ENCODE results near the gene GOLGA6A.
"Not testable (repeated sequence)": the region's sequence is repeated elsewhere in the genome, so short reads cannot be mapped to it uniquely, and the experiment has no call there.

DNA sequence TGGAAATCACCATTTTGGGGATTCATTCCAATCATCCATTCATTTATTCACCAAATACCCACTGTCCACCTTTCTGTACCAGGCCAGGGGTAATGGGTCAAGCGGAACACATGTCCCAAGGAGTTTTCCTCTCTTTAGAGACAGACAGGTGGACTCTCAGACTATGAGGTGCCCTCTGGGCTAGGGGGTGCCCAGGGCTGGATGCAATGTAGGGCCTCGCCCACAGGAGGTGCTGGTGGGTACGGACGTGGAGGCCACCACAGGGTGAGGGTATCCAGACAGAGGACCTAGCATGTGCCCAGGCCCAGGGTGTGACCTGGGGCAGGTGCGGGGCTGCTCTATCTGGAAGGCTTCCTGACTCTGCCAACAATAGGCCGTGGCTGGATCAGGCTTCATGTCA is 26.3 kb upstream of the GOLGA6A start:
- not testable (repeated sequence) for TF ChIP-seq CTCF, POLR2A (IDR thresholded peaks at IDR 0.05)

Data from upper lobe of left lung (tissue), 4 donors.